Heart left ventricle (tissue), 13 donors: ENCODE data around the gene LAMA2.

Source experiments
- POLR2A ChIP-seq, 2 donors: fragments of 450-650 bp; IDR thresholded peaks; one replicate each; pipeline ENCODE4 v1.6.1; 2017; ENCODE audit warnings: antibody characterized with exemption in 2 of 2, mild to moderate bottlenecking in 2 of 2, moderate library complexity in 2 of 2
- TF ChIP-seq, protein P1 (sequence below), 12 donors: fragments of 200-600 bp; sonication (generic) in 4 of 12; IDR thresholded peaks; one replicate each; pipeline versions ENCODE4 v1.5.0 to v1.8.0; 2018 to 2022; ENCODE audit warnings: antibody characterized with exemption in 12 of 12, mild to moderate bottlenecking in 5 of 12
- donor health status: ischemic (EF 13 %, LVEDD 7.1; RV severe dilation, severe dysfunction).
- donor health status: DM: no; HTN: yes; CAD: no.
- donor health status: DM: no; HTN: no; CAD: no.
- donor health status: ischemic (EF 25% LVEDD 6.9; RV normal size, moderate dysfunction).
- donor health status: ischemic (EF 25% LVEDD 5.7; RV mildly dilated, moderate dysfunction).
- donor health status: ischemic (EF 35%, LVEDD 5.7; RV mildly dilated, moderate dysfunction).
- donor health status: nonischemic (EF 11% LVEDD 7.7; RV severe dilation, severe dysfunction).
- donor health status: DM: yes; HTN: yes; CAD: no.
- donor health status: PGD.
- donor health status: ischemic (EF 29% LVEDD 5.4; RV normal size, mild dysfunction).
- donor health status: nonischemic (EF 23%, LVEDD 6.1; RV moderate dilation, normal function).

GRCh38 chr6:129267028-129267427, 384.1 kb downstream of the LAMA2 start:
- TF ChIP-seq POLR2A (IDR thresholded peaks at IDR 0.05): no peak
- TF ChIP-seq, protein P1, sequence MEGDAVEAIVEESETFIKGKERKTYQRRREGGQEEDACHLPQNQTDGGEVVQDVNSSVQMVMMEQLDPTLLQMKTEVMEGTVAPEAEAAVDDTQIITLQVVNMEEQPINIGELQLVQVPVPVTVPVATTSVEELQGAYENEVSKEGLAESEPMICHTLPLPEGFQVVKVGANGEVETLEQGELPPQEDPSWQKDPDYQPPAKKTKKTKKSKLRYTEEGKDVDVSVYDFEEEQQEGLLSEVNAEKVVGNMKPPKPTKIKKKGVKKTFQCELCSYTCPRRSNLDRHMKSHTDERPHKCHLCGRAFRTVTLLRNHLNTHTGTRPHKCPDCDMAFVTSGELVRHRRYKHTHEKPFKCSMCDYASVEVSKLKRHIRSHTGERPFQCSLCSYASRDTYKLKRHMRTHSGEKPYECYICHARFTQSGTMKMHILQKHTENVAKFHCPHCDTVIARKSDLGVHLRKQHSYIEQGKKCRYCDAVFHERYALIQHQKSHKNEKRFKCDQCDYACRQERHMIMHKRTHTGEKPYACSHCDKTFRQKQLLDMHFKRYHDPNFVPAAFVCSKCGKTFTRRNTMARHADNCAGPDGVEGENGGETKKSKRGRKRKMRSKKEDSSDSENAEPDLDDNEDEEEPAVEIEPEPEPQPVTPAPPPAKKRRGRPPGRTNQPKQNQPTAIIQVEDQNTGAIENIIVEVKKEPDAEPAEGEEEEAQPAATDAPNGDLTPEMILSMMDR (IDR thresholded peaks at IDR 0.05): no peak
